BJ (cell line): ENCODE measurements around the gene TWF2. TPM values are rescaled to one million over a fixed set of nuclear protein-coding genes. Genes with fewer than 3 reads are reported as not detected.

Experiments used
- CTCF ChIA-PET: fragments of 350-600 bp; formaldehyde crosslinking; extraction: SDS; loops from one replicate; lab custom pipeline; 2021; ENCODE audit warnings: antibody characterized with exemption, inconsistent platforms; lab: Yijun Ruan, JAX
- POLR2A ChIA-PET: fragments of 300-600 bp; sonication (Branson Sonifier 250); formaldehyde crosslinking; extraction: SDS; loops from one replicate; lab custom pipeline; 2021; ENCODE audit warnings: antibody characterized with exemption; lab: Charles Lee
- DNase-seq: peaks from one replicate; pipeline ENCODE4 v3.0.0-alpha.2; 2011; ENCODE audit warnings: low read depth
- H3K27me3 ChIP-seq: 2 replicates; pipeline ENCODE4 v1.6.0; 2011; ENCODE audit warnings: low read length; ENCODE audit not compliant: control insufficient read depth, insufficient read depth
- H3K36me3 ChIP-seq: 2 replicates; pipeline ENCODE4 v1.5.1; 2011; ENCODE audit warnings: low read length; ENCODE audit not compliant: control insufficient read depth, insufficient read depth
- H3K4me3 ChIP-seq: 2 replicates; pipeline ENCODE4 v1.5.1; 2011; ENCODE audit warnings: low read depth, mild to moderate bottlenecking, control low read depth, low read length
- CTCF ChIP-seq: IDR thresholded peaks from 2 replicates; pipeline ENCODE4 v1.5.1; 2011; ENCODE audit warnings: low read depth, mild to moderate bottlenecking, control low read depth, inconsistent platforms, low read length, moderate library complexity; ENCODE audit not compliant: insufficient read depth
- polyA plus RNA-seq: library from polyadenylated mRNA; depleted of rRNA; stranded (reverse); fragments of >200 nt; gene quantifications from 2 replicates; pipeline ENCODE4 v1.2.3, GENCODE V29; 2011

TWF2 gene
- polyA plus RNA-seq, 1 experiment: 205 TPM

DNA sequence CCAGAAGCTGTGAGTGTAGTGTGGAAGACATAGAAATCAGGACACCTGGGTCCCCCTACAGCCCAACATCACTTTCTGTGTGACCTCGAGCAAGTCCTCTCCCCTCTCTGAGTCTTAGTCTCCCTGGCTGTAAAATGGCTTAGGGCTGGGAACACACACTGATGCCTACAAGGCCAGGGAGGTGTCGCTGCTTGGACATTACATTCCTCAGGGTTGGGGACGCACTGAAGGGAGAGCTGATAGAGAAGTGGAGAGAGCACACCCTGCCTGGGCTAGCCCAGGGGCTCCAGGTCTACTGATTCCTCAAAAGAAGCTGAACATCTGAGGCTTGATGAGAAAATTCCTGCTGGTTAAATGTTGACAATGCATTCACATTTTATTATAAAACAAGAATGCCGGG lies 47.3 kb downstream of the TWF2 start:
- Histone ChIP-seq H3K4me3 (no peak overlapping the region), H3K27me3 (no peaks in the 10 kb centered on the region), H3K36me3 (no peaks in the 10 kb centered on the region)
- TF ChIP-seq CTCF: no peak
- DNase-seq: no peak
- ChIA-PET CTCF (no interaction called here), POLR2A (no interaction called here)

DNA sequence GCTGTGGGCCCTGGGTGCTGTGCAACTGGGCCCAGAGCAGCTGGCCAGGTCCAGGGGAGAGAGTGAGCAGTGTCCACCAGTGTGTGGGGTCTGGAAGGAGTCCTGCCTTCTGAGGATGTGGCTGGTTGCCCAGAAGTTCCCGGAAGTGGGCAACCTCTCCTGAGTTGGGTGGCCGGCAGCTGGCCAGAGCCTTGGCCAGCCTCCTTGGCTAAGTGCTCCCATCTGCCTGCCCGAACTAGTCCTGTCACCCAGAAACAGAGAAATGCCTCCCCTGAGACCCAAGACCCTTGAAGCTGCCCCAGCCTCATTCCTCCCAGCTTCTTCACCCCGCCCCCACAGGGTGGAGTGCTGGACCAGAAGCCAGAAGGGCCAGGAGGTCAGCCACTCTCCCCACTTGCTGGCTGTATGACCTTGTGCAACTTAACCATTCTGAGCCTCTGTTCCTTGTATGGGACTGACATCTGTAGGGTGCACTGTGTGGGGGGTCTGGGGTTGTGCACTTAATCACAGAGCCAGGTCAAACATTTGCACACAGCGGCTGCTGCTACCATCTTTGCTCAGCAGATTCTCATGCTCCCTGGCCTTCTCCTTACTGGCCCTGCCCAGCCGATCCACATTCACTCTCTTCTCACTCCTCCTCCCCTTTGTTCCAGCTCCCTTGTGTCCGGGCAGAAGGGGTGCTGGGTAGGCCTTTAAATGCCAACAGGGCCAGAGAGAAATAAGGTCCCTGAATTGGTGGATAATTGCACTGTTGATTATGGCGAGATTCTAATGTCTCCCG lies 48.5 kb downstream of the TWF2 start:
- no peak for TF ChIP-seq CTCF
- CTCF ChIA-PET: interaction anchor here (0.9 to 1.4 kb wide), 3 partner anchors 20 to 30 kb away, joined by 3 read pairs; no protein-coding TSS in a partner anchor
- H3K36me3 ChIP-seq: no peaks in the 10 kb centered on the region

GRCh38 chr3:52188556-52188955 lies 50.4 kb downstream of the TWF2 start:
- ChIA-PET CTCF (interaction anchor here (0.6 to 1.0 kb wide), 4 partner anchors 13 to 240 kb away, joined by 3 to 5 read pairs (median 4); no protein-coding TSS in a partner anchor), POLR2A (interaction anchor here (0.5 kb wide), 1 partner anchor 1835 kb away, joined by 11 read pairs; no protein-coding TSS in a partner anchor)
- TF ChIP-seq CTCF: no peak
- DNase-seq: no peak
- H3K27me3 ChIP-seq: no peaks in the 10 kb centered on the region; the same call in 1 of the 2 replicates
- H3K36me3 ChIP-seq: no peaks in the 10 kb centered on the region
- H3K4me3 ChIP-seq: no peak overlapping the region

More for the DNA sequence above, 48.5 kb downstream of the TWF2 start:
- H3K4me3 ChIP-seq: no peak overlapping the region
- no peak for DNase-seq
- POLR2A ChIA-PET: no interaction called here
- H3K27me3 ChIP-seq: no peaks in the 10 kb centered on the region; the same call in 1 of the 2 replicates

GRCh38 chr3:52186729-52187128 lies 52.2 kb downstream of the TWF2 start:
- no peaks in the 10 kb centered on the region for H3K36me3 ChIP-seq
- DNase-seq: no peak
- ChIA-PET POLR2A (interaction anchor here (0.6 kb wide), 1 partner anchor 21 kb away, joined by 4 read pairs; no protein-coding TSS in a partner anchor), CTCF (no interaction called here)
- no peak for TF ChIP-seq CTCF
- H3K4me3 ChIP-seq: no peak overlapping the region
- H3K27me3 ChIP-seq: no peaks in the 10 kb centered on the region; the same call in 1 of the 2 replicates

- ChIA-PET CTCF (no interaction called here), POLR2A (no interaction called here)
- no peak for TF ChIP-seq CTCF
- no peak for DNase-seq
- H3K36me3 ChIP-seq: no peaks in the 10 kb centered on the region
- H3K27me3 ChIP-seq: no peaks in the 10 kb centered on the region; the same call in 1 of the 2 replicates
- no peak overlapping the region for H3K4me3 ChIP-seq
Observed at GRCh38 chr3:52185837-52186236, 53.1 kb downstream of the TWF2 start.
